Measurements from ENCODE around the gene NMD3.
A peak's percentile ranks its signal among the peaks of the same experiment; 100 is the strongest.

NMD3 gene

GRCh38 chr3:161197855-161198850, 23.0 kb upstream of the NMD3 start:
- DNase-seq (ENCODE audit: low read depth), result no peak
- H3K4me3 ChIP-seq (ENCODE audit: low read depth, low read length), result no peak overlapping the region
- TF ChIP-seq CTCF (IDR thresholded peaks at IDR 0.05; ENCODE audit: insufficient read depth, low read depth, low read length, missing control alignments), result no peak

- no peak overlapping the region for H3K4me3 ChIP-seq (ENCODE audit: low read depth, low read length)
- TF ChIP-seq CTCF (IDR thresholded peaks at IDR 0.05; ENCODE audit: insufficient read depth, low read depth, low read length, missing control alignments), result no peak
- DNase-seq (ENCODE audit: low read depth), result no peak
These were observed 21.2 kb upstream of the NMD3 start for GRCh38 chr3:161199926-161200325.

- no peak for DNase-seq (ENCODE audit: low read depth)
- H3K4me3 ChIP-seq (ENCODE audit: low read depth, low read length), result no peak overlapping the region
- TF ChIP-seq CTCF (IDR thresholded peaks at IDR 0.05; ENCODE audit: insufficient read depth, low read depth, low read length, missing control alignments), result no peak
These were observed 17.5 kb upstream of the NMD3 start for GRCh38 chr3:161203485-161204098.

GRCh38 chr3:161208931-161209330, 12.2 kb upstream of the NMD3 start:
- no peak overlapping the region for H3K4me3 ChIP-seq (ENCODE audit: low read depth, low read length)
- no peak for TF ChIP-seq CTCF (IDR thresholded peaks at IDR 0.05; ENCODE audit: insufficient read depth, low read depth, low read length, missing control alignments)
- peak; percentile 8 for DNase-seq (ENCODE audit: low read depth)

- no peak overlapping the region for H3K4me3 ChIP-seq (ENCODE audit: low read depth, low read length)
- TF ChIP-seq CTCF (IDR thresholded peaks at IDR 0.05; ENCODE audit: insufficient read depth, low read depth, low read length, missing control alignments), result no peak
- DNase-seq (ENCODE audit: low read depth), result no peak
These were observed 8.8 kb upstream of the NMD3 start for GRCh38 chr3:161212171-161212771.

- no peak overlapping the region for H3K4me3 ChIP-seq (ENCODE audit: low read depth, low read length)
- TF ChIP-seq CTCF (IDR thresholded peaks at IDR 0.05; ENCODE audit: insufficient read depth, low read depth, low read length, missing control alignments), result no peak
- no peak for DNase-seq (ENCODE audit: low read depth)
These were observed 8.2 kb upstream of the NMD3 start for GRCh38 chr3:161212906-161213305.
